Sigmoid colon (tissue), 7 donors: Measurements from ENCODE around the gene NCOA1. TPM values are rescaled to one million over a fixed set of nuclear protein-coding genes. Genes with fewer than 3 reads are reported as not detected.

Source experiments
- DNase-seq: peaks from one replicate; pipeline ENCODE4 v3.0.0-alpha.2; 2019
- H3K27ac ChIP-seq, 4 donors: fragments of 200-600 bp; sonication (generic); one replicate each; pipeline ENCODE4 v1.5.1; 2016 to 2019; ENCODE audit warnings: mild to moderate bottlenecking in 1 of 4
- H3K27me3 ChIP-seq, 3 donors: fragments of 200-600 bp; sonication (generic); one replicate each; pipeline ENCODE4 v1.5.1; 2019; ENCODE audit warnings: mild to moderate bottlenecking in 1 of 3
- H3K36me3 ChIP-seq, 4 donors: fragments of 200-600 bp; sonication (generic); one replicate each; pipeline ENCODE4 v1.5.1; 2016 to 2019
- H3K4me1 ChIP-seq, 4 donors: fragments of 200-600 bp; sonication (generic); one replicate each; pipeline ENCODE4 v1.5.1; 2017 to 2019
- H3K4me3 ChIP-seq, 4 donors: fragments of 200-600 bp; sonication (generic); one replicate each; pipeline ENCODE4 v1.5.1; 2017 to 2019; ENCODE audit warnings: mild to moderate bottlenecking in 2 of 4, moderate library complexity in 1 of 4
- H3K9me3 ChIP-seq, 4 donors: fragments of 200-600 bp in 3 of 4; sonication (generic) in 3 of 4; one replicate each; pipeline versions ENCODE4 v1.5.1 to v1.6.1; 2013 to 2019
- EP300 ChIP-seq, 4 donors: sonication (generic); formaldehyde crosslinking; IDR thresholded peaks; one replicate each; pipeline ENCODE4 v1.6.1; 2017; ENCODE audit warnings: antibody characterized with exemption in 4 of 4
- POLR2A ChIP-seq, 2 donors: fragments of 450-650 bp; IDR thresholded peaks; one replicate each; pipeline ENCODE4 v1.6.1; 2016; ENCODE audit warnings: antibody characterized with exemption in 2 of 2, mild to moderate bottlenecking in 2 of 2, moderate library complexity in 2 of 2
- POLR2AphosphoS5 ChIP-seq, 4 donors: sonication (generic); formaldehyde crosslinking; IDR thresholded peaks; one replicate each; pipeline ENCODE4 v1.6.1; 2017; ENCODE audit warnings: antibody characterized with exemption in 4 of 4
- WGBS, 2 donors: extraction: QIAGEN DNeasy Blood & Tissue Kit; methylation state at CpG; one replicate each; pipeline ENCODE4 v1.1.7; 2013; 5-methylcytosine and 5-hydroxymethylcytosine counted together
- intact Hi-C: fragments of 100-400 bp; cut with DNase I; formaldehyde crosslinking; loops from one replicate; pipeline ENCODE4 v1.15.1; 2023
- polyA plus RNA-seq, 3 donors: library from polyadenylated mRNA; stranded (reverse); fragments of 200-250 nt; gene quantifications; one replicate each; pipeline ENCODE4 v1.2.3, GENCODE V29; 2013
- total RNA-seq, 4 donors: library from RNA; depleted of rRNA; stranded (reverse); fragments of >200 nt; gene quantifications; one replicate each; pipeline ENCODE4 v1.1.0, GENCODE V29; 2016
- TF ChIP-seq, protein P1 (sequence below), 4 experiments: fragments of 450-650 bp in 3 of 4; fragments of 200-600 bp in 1 of 4; IDR thresholded peaks; one replicate each; pipeline ENCODE4 v1.5.1; 2016 to 2019; ENCODE audit warnings: antibody characterized with exemption in 4 of 4, mild to moderate bottlenecking in 3 of 4, moderate library complexity in 2 of 4
- donor health status: healthy with polysubstance abuse.
- donor health status: Bipolar disorder and iron deficiency.
- donor health status: healthy.

The NCOA1 gene
- total and polyA plus RNA-seq, 7 donors = 11.3 to 61.7 (median 49.2) TPM

DNA sequence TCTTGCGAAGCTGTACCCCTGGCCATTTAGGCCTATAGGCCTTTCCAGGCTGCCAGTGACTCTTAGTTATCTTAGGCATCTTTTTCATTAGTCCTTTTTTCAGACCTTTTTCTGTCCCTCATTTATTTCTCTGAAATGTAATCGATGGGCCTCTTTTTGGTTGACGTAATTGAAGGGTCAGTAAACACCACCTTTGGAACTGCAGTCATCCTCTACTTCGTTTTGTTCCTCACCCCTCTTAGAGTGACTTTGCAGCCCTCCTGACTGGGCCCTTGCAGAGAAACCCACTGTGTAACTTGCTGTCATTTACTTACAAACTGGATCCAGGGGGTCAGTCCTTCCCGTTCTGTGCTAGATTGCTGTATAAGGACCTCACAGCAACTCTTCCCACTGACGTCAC lies 325.4 kb downstream of the NCOA1 start:
- Histone ChIP-seq H3K27ac (no peak overlapping the region), H3K4me3 (no peak overlapping the region), H3K9me3 (no peaks in the 10 kb centered on the region), H3K27me3 (no peaks in the 10 kb centered on the region), H3K36me3 (peaks cover 0 to 19% (median 0%) of the 10 kb centered on the region in 4 donors), H3K4me1 (no peaks in the 10 kb centered on the region)
- intact Hi-C loops = no loop called here
- peak; percentile 8 for DNase-seq
- TF ChIP-seq, protein P1, sequence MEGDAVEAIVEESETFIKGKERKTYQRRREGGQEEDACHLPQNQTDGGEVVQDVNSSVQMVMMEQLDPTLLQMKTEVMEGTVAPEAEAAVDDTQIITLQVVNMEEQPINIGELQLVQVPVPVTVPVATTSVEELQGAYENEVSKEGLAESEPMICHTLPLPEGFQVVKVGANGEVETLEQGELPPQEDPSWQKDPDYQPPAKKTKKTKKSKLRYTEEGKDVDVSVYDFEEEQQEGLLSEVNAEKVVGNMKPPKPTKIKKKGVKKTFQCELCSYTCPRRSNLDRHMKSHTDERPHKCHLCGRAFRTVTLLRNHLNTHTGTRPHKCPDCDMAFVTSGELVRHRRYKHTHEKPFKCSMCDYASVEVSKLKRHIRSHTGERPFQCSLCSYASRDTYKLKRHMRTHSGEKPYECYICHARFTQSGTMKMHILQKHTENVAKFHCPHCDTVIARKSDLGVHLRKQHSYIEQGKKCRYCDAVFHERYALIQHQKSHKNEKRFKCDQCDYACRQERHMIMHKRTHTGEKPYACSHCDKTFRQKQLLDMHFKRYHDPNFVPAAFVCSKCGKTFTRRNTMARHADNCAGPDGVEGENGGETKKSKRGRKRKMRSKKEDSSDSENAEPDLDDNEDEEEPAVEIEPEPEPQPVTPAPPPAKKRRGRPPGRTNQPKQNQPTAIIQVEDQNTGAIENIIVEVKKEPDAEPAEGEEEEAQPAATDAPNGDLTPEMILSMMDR (IDR thresholded peaks at IDR 0.05) = no peak
- no peak for TF ChIP-seq POLR2AphosphoS5 (IDR thresholded peaks at IDR 0.05)
- no peak for TF ChIP-seq EP300 (IDR thresholded peaks at IDR 0.05)
- TF ChIP-seq POLR2A (IDR thresholded peaks at IDR 0.05) = no peak
- 88 to 93% methylated on average over 6 of the region's 6 CpGs for WGBS, 2 donors

DNA sequence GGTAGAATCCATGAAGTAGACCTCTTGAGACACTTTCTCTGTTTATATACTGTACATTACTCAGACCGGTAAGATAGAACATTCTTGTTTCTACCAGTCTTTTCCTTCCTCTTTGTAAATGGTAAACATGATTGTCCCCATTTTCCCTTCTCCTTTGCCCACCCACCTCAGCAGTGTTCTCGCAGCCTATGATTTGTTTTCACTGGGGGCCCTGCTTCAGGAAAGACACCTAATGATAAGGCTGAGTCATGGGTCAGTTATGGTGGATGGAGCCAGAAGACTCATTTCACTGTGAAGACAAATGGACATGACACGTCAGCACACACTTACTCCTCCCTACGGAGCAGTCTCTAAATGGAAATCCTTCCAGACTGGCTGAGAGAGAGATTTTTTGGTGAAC lies 325.8 kb downstream of the NCOA1 start:
- intact Hi-C loops = no loop called here
- H3K36me3 ChIP-seq = peaks cover 0 to 19% (median 0%) of the 10 kb centered on the region in 4 donors

DNA sequence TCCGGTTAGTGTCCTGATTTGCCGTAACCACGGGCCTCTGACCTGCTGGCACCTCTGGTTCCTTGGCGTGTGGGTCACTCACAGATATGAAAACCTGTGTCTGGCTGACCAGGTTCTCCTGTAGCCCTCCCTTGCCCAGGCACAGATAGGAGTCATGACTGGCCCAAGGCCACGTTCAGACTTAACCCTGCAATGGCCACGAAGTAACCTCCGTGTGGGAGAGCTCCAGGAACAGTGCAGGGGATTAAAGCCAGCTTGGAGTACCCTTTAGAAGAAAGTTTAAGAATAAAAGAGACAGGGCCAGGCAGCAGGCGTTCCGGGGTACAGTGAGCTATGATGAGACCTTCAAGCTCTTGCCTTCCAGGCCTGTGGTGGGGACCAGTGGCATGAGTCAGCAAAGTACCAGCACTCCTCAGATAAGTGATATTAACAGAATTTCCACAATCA lies 327.7 kb downstream of the NCOA1 start:
- no peak overlapping the region for H3K4me3 ChIP-seq
- intact Hi-C loops = no loop called here
- WGBS, 2 donors = 79 to 86% methylated on average over 9 of the region's 9 CpGs
- H3K27ac ChIP-seq = no peak overlapping the region
- no peaks in the 10 kb centered on the region for H3K9me3 ChIP-seq
- H3K4me1 ChIP-seq = no peaks in the 10 kb centered on the region
- TF ChIP-seq POLR2AphosphoS5 (IDR thresholded peaks at IDR 0.05) (no peak), POLR2A (IDR thresholded peaks at IDR 0.05) (no peak), EP300 (IDR thresholded peaks at IDR 0.05) (no peak)
- TF ChIP-seq, protein P1 (IDR thresholded peaks at IDR 0.05) = no peak
- DNase-seq = peak; percentile 38
- no peaks in the 10 kb centered on the region for H3K27me3 ChIP-seq
- H3K36me3 ChIP-seq = peaks cover 0 to 19% (median 0%) of the 10 kb centered on the region in 4 donors

More for the DNA sequence above, 325.8 kb downstream of the NCOA1 start:
- Histone ChIP-seq H3K9me3 (no peaks in the 10 kb centered on the region), H3K27ac (no peak overlapping the region), H3K4me1 (no peaks in the 10 kb centered on the region), H3K27me3 (no peaks in the 10 kb centered on the region), H3K4me3 (no peak overlapping the region)
- no peak for DNase-seq
- WGBS, 2 donors = 92 to 96% methylated on average over 4 of the region's 4 CpGs
- TF ChIP-seq POLR2A (IDR thresholded peaks at IDR 0.05) = no peak
- TF ChIP-seq EP300 (IDR thresholded peaks at IDR 0.05) = no peak
- TF ChIP-seq, protein P1 (IDR thresholded peaks at IDR 0.05) = no peak
- TF ChIP-seq POLR2AphosphoS5 (IDR thresholded peaks at IDR 0.05) = no peak

DNA sequence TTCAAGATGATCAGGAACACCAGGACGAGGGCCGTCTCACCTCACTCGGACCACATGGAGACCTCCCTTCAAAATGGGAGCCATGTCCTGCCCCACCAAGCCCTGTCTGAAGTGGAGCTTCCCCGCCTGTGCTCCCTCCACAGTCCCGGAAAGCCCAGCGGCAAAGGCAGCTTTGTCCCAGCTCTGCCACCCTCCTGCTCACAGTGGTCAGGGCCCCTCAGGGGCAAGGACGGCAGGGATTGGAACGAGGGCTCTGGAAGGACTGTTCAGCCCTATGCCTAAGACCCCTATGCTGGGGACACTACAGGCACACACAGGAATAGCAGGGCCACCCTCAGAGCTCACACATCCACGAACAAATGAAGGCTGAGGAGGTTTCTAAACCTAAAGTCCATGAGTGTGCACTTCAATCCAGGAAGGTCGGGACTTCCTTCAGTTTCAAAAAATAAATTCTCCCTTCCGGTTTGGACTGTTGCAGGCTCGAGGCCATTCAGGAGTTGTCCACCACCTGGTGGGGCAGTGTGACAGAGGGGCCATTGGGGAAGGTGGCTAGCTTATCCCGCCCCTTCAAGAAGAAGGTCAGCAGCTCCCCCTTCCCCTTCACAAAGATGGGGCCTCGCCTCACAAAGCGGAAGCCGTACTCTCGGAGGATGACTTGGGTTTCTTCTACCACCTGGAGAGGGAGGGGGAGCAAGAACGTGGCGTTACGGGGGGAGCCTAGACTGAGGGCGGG lies 328.6 kb downstream of the NCOA1 start:
- Histone ChIP-seq H3K4me1 (no peaks in the 10 kb centered on the region), H3K27ac (no peak overlapping the region), H3K4me3 (no peak overlapping the region), H3K9me3 (no peaks in the 10 kb centered on the region), H3K27me3 (no peaks in the 10 kb centered on the region), H3K36me3 (peaks cover 0 to 19% (median 0%) of the 10 kb centered on the region in 4 donors)
- TF ChIP-seq POLR2A (IDR thresholded peaks at IDR 0.05) (no peak), POLR2AphosphoS5 (IDR thresholded peaks at IDR 0.05) (no peak), EP300 (IDR thresholded peaks at IDR 0.05) (no peak)
- TF ChIP-seq, protein P1 (IDR thresholded peaks at IDR 0.05) = no peak
- intact Hi-C loops = no loop called here
- peak; percentile 52 for DNase-seq
- WGBS, 2 donors = 90 to 92% methylated on average over 21 of the region's 21 CpGs
